K562 (cell line): ENCODE data around the gene DLAT. TPM values are rescaled to one million over a fixed set of nuclear protein-coding genes. Genes with fewer than 3 reads are reported as not detected.

Experiments used
- E2F4 ChIP-seq: sonication (generic); formaldehyde crosslinking; IDR thresholded peaks from 2 replicates; pipeline ENCODE4 v1.8.0; 2022; ENCODE audit warnings: mild to moderate bottlenecking, low read depth, missing genetic modification reagents
- E4F1 ChIP-seq: fragments of 250-450 bp; sonication (Bioruptor Pico); IDR thresholded peaks from 2 replicates; pipeline ENCODE4 v1.5.0; 2021; ENCODE audit warnings: mild to moderate bottlenecking, borderline replicate concordance
- EHMT2 ChIP-seq: fragments of 450-650 bp; IDR thresholded peaks from 2 replicates; pipeline ENCODE4 v1.6.1; 2018; ENCODE audit warnings: antibody characterized with exemption
- GABPB2 ChIP-seq: fragments of 250-450 bp; sonication (Bioruptor Pico); conservative IDR thresholded peaks from 2 replicates; pipeline ENCODE4 v1.5.1; 2021; ENCODE audit warnings: mild to moderate bottlenecking
- GMEB1 ChIP-seq: fragments of 250-450 bp; sonication (Bioruptor Pico); IDR thresholded peaks from 2 replicates; pipeline ENCODE4 v1.4.0; 2020; ENCODE audit warnings: mild to moderate bottlenecking
- NEUROD1 ChIP-seq: fragments of 150-350 bp; IDR thresholded peaks from 2 replicates; pipeline ENCODE4 v1.6.1; 2014; ENCODE audit warnings: borderline replicate concordance, low read length, low read depth; ENCODE audit not compliant: partially characterized antibody
- NKRF ChIP-seq: fragments of 450-650 bp; IDR thresholded peaks from 2 replicates; pipeline ENCODE4 v1.6.1; 2016; ENCODE audit warnings: borderline replicate concordance
- NONO ChIP-seq, 2 experiments: fragments of 200-400 bp in 1 of 2; fragments of 450-650 bp in 1 of 2; formaldehyde crosslinking in 1 of 2; IDR thresholded peaks; 2 replicates each; pipeline ENCODE4 v1.6.1; 2017; ENCODE audit warnings: low read depth in 2 of 2, mild to moderate bottlenecking in 2 of 2, moderate library complexity in 2 of 2, low read length in 1 of 2
- PTTG1 ChIP-seq: fragments of 450-650 bp; IDR thresholded peaks from 2 replicates; pipeline ENCODE4 v1.6.1; 2016; ENCODE audit warnings: low read depth, mild to moderate bottlenecking, missing genetic modification characterization, missing compliant biosample characterization
- RBBP5 ChIP-seq: fragments of 200-600 bp; sonication (generic); IDR thresholded peaks from 2 replicates; pipeline ENCODE4 v1.6.1; 2012; ENCODE audit warnings: borderline replicate concordance, mild to moderate bottlenecking, low read length, control low read depth, inconsistent platforms; ENCODE audit not compliant: insufficient read depth, poor library complexity, severe bottlenecking
- SMAD1 ChIP-seq: fragments of 150-350 bp; IDR thresholded peaks from 2 replicates; pipeline ENCODE4 v1.6.1; 2014; ENCODE audit warnings: low read length, low read depth; ENCODE audit not compliant: partially characterized antibody
- SMARCE1 ChIP-seq: fragments of 450-650 bp; IDR thresholded peaks from 2 replicates; pipeline ENCODE4 v1.7.1; 2016; ENCODE audit warnings: mild to moderate bottlenecking
- UBTF ChIP-seq, 2 experiments: IDR thresholded peaks; 2 replicates each; pipeline ENCODE4 v1.6.1; 2012; ENCODE audit warnings: improper control_type of control experiment in 2 of 2, low read depth in 2 of 2, low read length in 2 of 2, borderline replicate concordance in 1 of 2
- ZNF239 ChIP-seq: fragments of 250-450 bp; sonication (Bioruptor Pico); IDR thresholded peaks from 2 replicates; pipeline ENCODE4 v1.4.0; 2020; ENCODE audit warnings: mild to moderate bottlenecking
- polyA plus RNA-seq, 8 experiments: library from polyadenylated mRNA; depleted of rRNA in 4 of 8; stranded (reverse) in 5 of 8; unstranded in 3 of 8; fragments of >200 nt; fragmentation: Nextera tagmentation in 2 of 8; fragmentation: Illumina TruSeq in 1 of 8; extraction: Ambion mirVana in 2 of 8; extraction: Trizol in 1 of 8; gene quantifications; 2 replicates each; pipeline versions ENCODE4 v1.2.1 to v1.2.3, GENCODE V29; 2011 to 2014; ENCODE audit warnings: inconsistent platforms in 1 of 8, missing spikeins in 1 of 8
- total RNA-seq, 7 experiments: library from RNA; depleted of rRNA in 6 of 7; stranded (reverse); fragments of >200 nt in 6 of 7; fragmentation: Illumina TruSeq in 2 of 7; extraction: Trizol in 2 of 7; gene quantifications; 2 replicates each; pipeline versions ENCODE4 v1.2.1 to v1.2.3, GENCODE V29; 2011 to 2021; ENCODE audit warnings: low replicate concordance in 1 of 7

DLAT gene
- total and polyA plus RNA-seq, 9 of the 15 experiments (the other 6 are each of a cell fraction or from before 2014, with no cell fraction given) = 41.7 to 152 (median 105) TPM

- no peak for TF ChIP-seq GMEB1 (CRISPR knock-in tag)
- TF ChIP-seq GABPB2 (CRISPR knock-in tag) = no peak
- TF ChIP-seq E4F1 = peak; percentile 27; the same call in 1 of the 2 replicates
- TF ChIP-seq PTTG1 (tag) = no peak
- TF ChIP-seq NKRF = peak; percentile 93
- peak; percentile 49 for TF ChIP-seq NEUROD1
- peak in 1 of 2 experiments; percentile 38; a peak in 1 of 4 replicates for TF ChIP-seq NONO (IDR thresholded peaks at IDR 0.05; ENCODE audit: low read depth in 2 of 2, low read length in 1 of 2)
- TF ChIP-seq UBTF (IDR thresholded peaks at IDR 0.05; ENCODE audit: borderline replicate concordance in 1 of 2, low read depth in 2 of 2, low read length in 2 of 2) = 0 out of 4 replicates have a peak, but pooled peaks of 1 of the 2 experiments have one; percentile 47
- peak; percentile 43; the same call in 1 of the 2 replicates for TF ChIP-seq E2F4 (CRISPR knock-in tag)
- TF ChIP-seq SMARCE1 = peak; percentile 59; the same call in 1 of the 2 replicates
- no peak for TF ChIP-seq ZNF239
- TF ChIP-seq EHMT2 = 0 out of 2 replicates have a peak, but pooled peaks have one; percentile 51
- TF ChIP-seq SMAD1 = peak; percentile 63
- peak; percentile 86 for TF ChIP-seq RBBP5
Measured at GRCh38 chr11:112073941-112074811, 49.0 kb downstream of the DLAT start, which contains the start of the genes NKAPD1 and PIH1D2 (continued).
